Cardiac muscle cell (in vitro differentiated cells and primary cell): Measurements from ENCODE around the gene MMD2. TPM values are rescaled to one million over a fixed set of nuclear protein-coding genes. Genes with fewer than 3 reads are reported as not detected.

ENCODE experiments used
- DNase-seq, 2 donors: peaks; one replicate each; pipeline versions ENCODE4 v3.0.0 to v3.0.0-alpha.2; 2010 to 2017; ENCODE audit warnings: low read depth in 1 of 2, low spot score in 1 of 2
- H3K27ac ChIP-seq: fragments of 200-600 bp; sonication (generic); 2 replicates; pipeline ENCODE4 v1.5.1; 2016
- H3K27me3 ChIP-seq: fragments of 200-600 bp; sonication (generic); 2 replicates; pipeline ENCODE4 v1.6.0; 2016; ENCODE audit warnings: control low read depth
- H3K36me3 ChIP-seq: fragments of 200-600 bp; sonication (generic); 2 replicates; pipeline ENCODE4 v1.5.1; 2016; ENCODE audit warnings: control low read depth
- H3K4me1 ChIP-seq: fragments of 200-600 bp; sonication (generic); 2 replicates; pipeline ENCODE4 v1.8.1; 2017; ENCODE audit warnings: low read depth, mild to moderate bottlenecking, mixed run types
- H3K4me3 ChIP-seq: fragments of 200-600 bp; sonication (generic); 2 replicates; pipeline ENCODE4 v1.5.1; 2016; ENCODE audit warnings: mild to moderate bottlenecking
- H3K9me3 ChIP-seq: fragments of 200-600 bp; sonication (generic); 2 replicates; pipeline ENCODE4 v1.5.1; 2017; ENCODE audit warnings: low read depth, mild to moderate bottlenecking, control low read depth
- CTCF ChIP-seq: IDR thresholded peaks from 2 replicates; pipeline ENCODE4 v1.5.1; 2012; ENCODE audit warnings: low read depth, mild to moderate bottlenecking, low read length
- polyA plus RNA-seq: library from polyadenylated mRNA; unstranded; fragments of >200 nt; fragmentation: Nextera tagmentation; extraction: Ambion mirVana; gene quantifications from 2 replicates; pipeline ENCODE4 v1.2.1, GENCODE V29; 2016
- total RNA-seq: library from RNA; depleted of rRNA; stranded (reverse); fragments of >200 nt; gene quantifications from 2 replicates; pipeline ENCODE4 v1.2.3, GENCODE V29; 2016

The MMD2 gene
- total and polyA plus RNA-seq, 2 experiments from 2014 or later, result not detected

DNA sequence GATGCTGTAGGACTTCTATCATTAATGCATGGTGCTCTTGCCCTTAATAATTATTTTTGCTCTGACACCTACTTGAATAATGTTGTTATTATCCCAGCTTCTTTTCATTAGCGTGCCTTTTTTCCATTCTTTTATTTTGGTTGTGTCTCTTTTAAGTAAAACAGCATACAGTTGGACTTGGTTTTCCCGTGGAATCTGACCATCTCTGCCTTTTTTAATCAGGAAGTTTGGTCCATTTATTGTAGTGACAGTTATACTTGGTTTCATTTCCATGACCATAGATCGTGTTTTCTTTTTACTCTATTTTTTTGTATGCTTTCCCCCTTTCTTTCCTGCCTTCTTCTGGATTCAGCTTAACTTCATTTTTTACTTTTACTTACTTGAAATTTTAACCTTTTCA, 101.8 kb downstream of the MMD2 start:
- Histone ChIP-seq H3K4me1 (no peaks in the 10 kb centered on the region), H3K9me3 (no peaks in the 10 kb centered on the region), H3K4me3 (no peak overlapping the region), H3K36me3 (no peaks in the 10 kb centered on the region), H3K27ac (no peak overlapping the region), H3K27me3 (no peaks in the 10 kb centered on the region)
- no peak for DNase-seq
- no peak for TF ChIP-seq CTCF

DNA sequence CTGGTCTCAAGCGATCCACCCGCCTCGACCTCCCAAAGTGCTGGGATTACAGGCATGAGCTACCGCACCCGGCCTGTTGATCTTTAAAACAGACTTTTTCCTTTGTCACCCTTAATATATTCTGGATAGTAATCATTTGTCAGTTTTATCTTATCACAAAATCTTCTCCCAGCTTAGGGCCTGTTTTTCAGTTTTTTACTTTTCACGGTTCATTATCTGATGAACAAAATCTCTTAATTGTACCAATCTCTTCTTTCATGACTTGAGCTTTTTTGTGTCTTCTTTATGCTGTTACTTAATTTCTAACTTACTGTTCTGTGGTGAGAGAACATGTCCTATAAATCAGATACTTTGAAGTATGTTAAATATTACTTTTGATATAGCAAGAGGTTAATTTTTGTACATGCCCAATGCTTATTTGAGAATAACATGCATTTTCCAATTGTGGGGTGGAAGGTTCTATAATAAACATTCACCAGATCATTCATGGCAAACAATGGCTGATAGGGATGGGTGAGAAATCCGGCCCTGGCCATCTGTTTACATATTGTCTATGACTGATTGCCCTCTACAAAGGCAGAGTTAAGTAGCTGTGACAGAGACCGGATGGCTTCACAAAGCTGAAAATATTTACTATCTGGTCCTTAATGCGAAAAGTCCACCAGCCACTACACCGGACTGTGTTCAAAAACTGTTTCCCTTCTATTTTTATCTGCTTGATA, 102.5 kb downstream of the MMD2 start:
- TF ChIP-seq CTCF, result no peak

More for the DNA sequence above, 102.5 kb downstream of the MMD2 start:
- DNase-seq, result no peak
- Histone ChIP-seq H3K4me1 (no peaks in the 10 kb centered on the region), H3K27ac (no peak overlapping the region), H3K27me3 (no peaks in the 10 kb centered on the region), H3K36me3 (no peaks in the 10 kb centered on the region), H3K9me3 (no peaks in the 10 kb centered on the region), H3K4me3 (no peak overlapping the region)

Other genes with a start within 250 kb of the MMD2 start
- gene AP5Z1, start 183.6 kb downstream of the MMD2 start, total RNA-seq, result 21.1 and 22.1 TPM in 2 replicates
- 22.6 and 23.9 TPM in 2 replicates for gene AP5Z1, start 183.6 kb downstream of the MMD2 start, polyA plus RNA-seq
- gene PAPOLB, start 97.2 kb downstream of the MMD2 start, total RNA-seq, result 0.28 and 0.39 TPM in 2 replicates
- not detected in 2 replicates for gene PAPOLB, start 97.2 kb downstream of the MMD2 start, polyA plus RNA-seq
- 61.2 and 110 TPM in 2 replicates for gene RADIL, start 75.5 kb downstream of the MMD2 start, total RNA-seq
- 41.6 and 60.6 TPM in 2 replicates for gene RADIL, start 75.5 kb downstream of the MMD2 start, polyA plus RNA-seq
- 8.7 and 18.6 TPM in 2 replicates for gene RBAK, start 86.7 kb upstream of the MMD2 start, total RNA-seq
- gene RBAK, start 86.7 kb upstream of the MMD2 start, polyA plus RNA-seq, result 7.7 and 11.4 TPM in 2 replicates
- 48.5 and 54.8 TPM in 2 replicates for gene WIPI2, start 231.0 kb upstream of the MMD2 start, total RNA-seq
- 52.0 and 63.7 TPM in 2 replicates for gene WIPI2, start 231.0 kb upstream of the MMD2 start, polyA plus RNA-seq